Skeletal muscle satellite cell (primary cell): Measurements from ENCODE around the gene CENPS.
"Not testable (repeated sequence)": the region's sequence is repeated elsewhere in the genome, so short reads cannot be mapped to it uniquely, and the experiment has no call there.

ENCODE experiments used
- H3K27me3 ChIP-seq: 2 replicates; pipeline ENCODE4 v1.7.0; 2013; ENCODE audit warnings: low read length; ENCODE audit not compliant: control insufficient read depth, insufficient read depth
- H3K36me3 ChIP-seq: 2 replicates; pipeline ENCODE4 v1.7.0; 2013; ENCODE audit warnings: mild to moderate bottlenecking, control low read depth, low read length; ENCODE audit not compliant: insufficient read depth
- H3K4me1 ChIP-seq: 2 replicates; pipeline ENCODE4 v1.7.0; 2013; ENCODE audit warnings: low read length; ENCODE audit not compliant: control insufficient read depth, insufficient read depth
- H3K4me2 ChIP-seq: 2 replicates; pipeline ENCODE4 v1.7.0; 2013; ENCODE audit warnings: mild to moderate bottlenecking, low read length
- H3K4me3 ChIP-seq: 2 replicates; pipeline ENCODE4 v1.7.0; 2013; ENCODE audit warnings: low read length
- H3K9ac ChIP-seq: 2 replicates; pipeline ENCODE4 v1.7.0; 2013; ENCODE audit warnings: mild to moderate bottlenecking, low read depth, low read length, moderate library complexity
- H3K9me3 ChIP-seq: replicated peaks from 2 replicates; pipeline ENCODE4 v1.7.0; 2013; ENCODE audit warnings: mild to moderate bottlenecking, control low read depth, low read length

CENPS gene

GRCh38 chr1:10398734-10399443 is 31.3 kb upstream of the CENPS start, which contains the start of gene PGD:
Gene PGD, plus strand, starts transcription at chr1:10399064. Its CDS starts 54 bp downstream, at chr1:10399118.
- no peaks in the 10 kb centered on the region for H3K27me3 ChIP-seq
- peak within 1 kb of the TSS; percentile 98 for H3K4me2 ChIP-seq
- H3K4me1 ChIP-seq: peaks cover 30% of the 10 kb centered on the region
- peak within 1 kb of the TSS; percentile 91 for H3K4me3 ChIP-seq
- peaks cover 12% of the 10 kb centered on the region for H3K36me3 ChIP-seq
- H3K9me3 ChIP-seq: no peaks in the 10 kb centered on the region
- peak within 1 kb of the TSS; percentile 91 for H3K9ac ChIP-seq

GRCh38 chr1:10399444-10399941 is 30.7 kb upstream of the CENPS start:
- peaks cover 18% of the 10 kb centered on the region for H3K36me3 ChIP-seq
- peaks cover 34% of the 10 kb centered on the region for H3K4me1 ChIP-seq
- no peaks in the 10 kb centered on the region for H3K9me3 ChIP-seq
- no peaks in the 10 kb centered on the region for H3K27me3 ChIP-seq
- H3K4me2 ChIP-seq: peak overlapping the region; percentile 91
- peak overlapping the region; percentile 89 for H3K4me3 ChIP-seq
- peak overlapping the region; percentile 91 for H3K9ac ChIP-seq

- no peaks in the 10 kb centered on the region for H3K9me3 ChIP-seq
- H3K36me3 ChIP-seq: peaks cover 23% of the 10 kb centered on the region
- H3K4me3 ChIP-seq: peak overlapping the region; percentile 89
- H3K27me3 ChIP-seq: no peaks in the 10 kb centered on the region
- H3K9ac ChIP-seq: peak overlapping the region; percentile 91
- H3K4me1 ChIP-seq: peaks cover 34% of the 10 kb centered on the region
- peak overlapping the region; percentile 91 for H3K4me2 ChIP-seq
These were observed 30.2 kb upstream of the CENPS start for GRCh38 chr1:10400013-10400412.

GRCh38 chr1:10401281-10401680 is 29.0 kb upstream of the CENPS start:
- peak overlapping the region; percentile 89 for H3K4me3 ChIP-seq
- no peaks in the 10 kb centered on the region for H3K9me3 ChIP-seq
- H3K9ac ChIP-seq: peak overlapping the region; percentile 91
- peak overlapping the region; percentile 91 for H3K4me2 ChIP-seq
- peaks cover 34% of the 10 kb centered on the region for H3K4me1 ChIP-seq
- no peaks in the 10 kb centered on the region for H3K27me3 ChIP-seq
- H3K36me3 ChIP-seq: peaks cover 31% of the 10 kb centered on the region

- peak overlapping the region; percentile 25 for H3K9ac ChIP-seq
- H3K36me3 ChIP-seq: peaks cover 46% of the 10 kb centered on the region
- peaks cover 34% of the 10 kb centered on the region for H3K4me1 ChIP-seq
- H3K4me3 ChIP-seq: no peak overlapping the region
- no peaks in the 10 kb centered on the region for H3K27me3 ChIP-seq
- H3K4me2 ChIP-seq: no peak overlapping the region
- H3K9me3 ChIP-seq: no peaks in the 10 kb centered on the region
These were observed 27.4 kb upstream of the CENPS start for GRCh38 chr1:10402729-10403274.

GRCh38 chr1:10407201-10407600 is 23.0 kb upstream of the CENPS start:
- Histone ChIP-seq H3K9ac (no peak overlapping the region), H3K4me1 (peaks cover 20% of the 10 kb centered on the region), H3K4me2 (no peak overlapping the region), H3K27me3 (no peaks in the 10 kb centered on the region), H3K4me3 (no peak overlapping the region), H3K9me3 (no peaks in the 10 kb centered on the region), H3K36me3 (peaks cover 88% of the 10 kb centered on the region)

GRCh38 chr1:10415211-10415930 is 14.9 kb upstream of the CENPS start:
- Histone ChIP-seq H3K4me1 (peaks cover 9% of the 10 kb centered on the region), H3K27me3 (no peaks in the 10 kb centered on the region), H3K36me3 (peaks cover 86% of the 10 kb centered on the region), H3K4me3 (no peak overlapping the region), H3K4me2 (no peak overlapping the region), H3K9ac (peak overlapping the region; percentile 53), H3K9me3 (no peaks in the 10 kb centered on the region)

- Histone ChIP-seq H3K9ac (peak overlapping the region; percentile 53), H3K36me3 (peaks cover 83% of the 10 kb centered on the region)
- H3K4me3 ChIP-seq, H3K9me3 ChIP-seq, H3K4me2 ChIP-seq, H3K4me1 ChIP-seq, H3K27me3 ChIP-seq: not testable (repeated sequence)
These were observed 14.3 kb upstream of the CENPS start for GRCh38 chr1:10415967-10416366.

- not testable (repeated sequence) for H3K4me2 ChIP-seq, H3K4me3 ChIP-seq, H3K9ac ChIP-seq, H3K27me3 ChIP-seq, H3K9me3 ChIP-seq
- peaks cover 11% of the 10 kb centered on the region for H3K4me1 ChIP-seq
- peaks cover 69% of the 10 kb centered on the region for H3K36me3 ChIP-seq
These were observed 11.5 kb upstream of the CENPS start for GRCh38 chr1:10418741-10419140.

GRCh38 chr1:10419351-10419750 is 10.9 kb upstream of the CENPS start:
- Histone ChIP-seq H3K9ac (no peak overlapping the region), H3K4me2 (no peak overlapping the region), H3K4me3 (no peak overlapping the region), H3K4me1 (peaks cover 13% of the 10 kb centered on the region), H3K27me3 (no peaks in the 10 kb centered on the region), H3K36me3 (peaks cover 69% of the 10 kb centered on the region), H3K9me3 (no peaks in the 10 kb centered on the region)

GRCh38 chr1:10421637-10422036 is 8.6 kb upstream of the CENPS start:
- H3K36me3 ChIP-seq: peaks cover 48% of the 10 kb centered on the region
- no peak overlapping the region for H3K4me2 ChIP-seq

More at GRCh38 chr1:10421637-10422036, 8.6 kb upstream of the CENPS start:
- H3K9me3 ChIP-seq: no peaks in the 10 kb centered on the region
- H3K4me1 ChIP-seq: peaks cover 4% of the 10 kb centered on the region
- no peak overlapping the region for H3K4me3 ChIP-seq
- no peaks in the 10 kb centered on the region for H3K27me3 ChIP-seq
- no peak overlapping the region for H3K9ac ChIP-seq
